HG03354 (cell line): ENCODE measurements around the gene PAPPA2.

Experiments
- ATAC-seq: cut with Tn5 transposase; IDR thresholded peaks from one replicate; pipeline ENCODE4 v1.9.1; 2021; ENCODE audit warnings: mild to moderate bottlenecking; ENCODE audit not compliant: unreplicated experiment, poor library complexity, severe bottlenecking

The PAPPA2 gene

DNA sequence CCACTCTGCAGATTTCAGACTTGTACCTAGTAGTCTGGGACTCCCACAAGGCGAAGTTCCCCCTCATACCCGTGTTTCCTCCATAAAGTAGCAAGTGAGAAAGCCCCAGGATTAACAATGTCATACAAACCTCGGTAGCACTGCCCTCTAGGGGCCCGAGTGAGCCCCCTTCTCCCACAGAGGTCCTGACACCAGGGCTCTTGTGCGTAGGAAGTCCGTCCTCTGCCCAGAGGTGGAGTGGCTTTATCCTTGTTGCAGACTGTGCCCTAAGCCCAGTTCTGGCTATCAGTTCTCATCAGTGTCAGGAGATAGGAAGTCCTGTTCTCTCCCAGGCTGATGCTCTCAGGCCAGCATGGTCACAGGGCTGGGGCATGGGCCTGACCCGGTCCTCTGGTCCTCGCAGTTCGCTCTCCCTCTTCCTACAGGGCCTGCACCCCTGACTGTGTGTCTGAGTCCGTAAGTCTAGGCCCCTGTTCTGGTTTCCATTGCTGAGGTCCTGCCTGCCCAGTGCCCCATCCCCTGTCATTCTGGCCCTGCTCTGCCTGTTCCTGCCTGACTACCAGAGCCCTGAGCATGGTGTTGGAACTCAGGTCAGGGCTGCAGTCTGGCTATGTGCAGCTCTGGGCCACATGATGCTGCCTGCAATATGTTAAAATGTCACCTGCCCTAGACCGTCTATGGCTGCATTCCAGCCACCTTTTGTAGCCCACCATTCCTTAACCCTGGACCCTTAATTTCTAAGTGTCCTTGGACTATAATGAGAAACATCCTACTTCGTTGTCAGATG, 416.0 kb downstream of the PAPPA2 start:
- no peak for ATAC-seq

DNA sequence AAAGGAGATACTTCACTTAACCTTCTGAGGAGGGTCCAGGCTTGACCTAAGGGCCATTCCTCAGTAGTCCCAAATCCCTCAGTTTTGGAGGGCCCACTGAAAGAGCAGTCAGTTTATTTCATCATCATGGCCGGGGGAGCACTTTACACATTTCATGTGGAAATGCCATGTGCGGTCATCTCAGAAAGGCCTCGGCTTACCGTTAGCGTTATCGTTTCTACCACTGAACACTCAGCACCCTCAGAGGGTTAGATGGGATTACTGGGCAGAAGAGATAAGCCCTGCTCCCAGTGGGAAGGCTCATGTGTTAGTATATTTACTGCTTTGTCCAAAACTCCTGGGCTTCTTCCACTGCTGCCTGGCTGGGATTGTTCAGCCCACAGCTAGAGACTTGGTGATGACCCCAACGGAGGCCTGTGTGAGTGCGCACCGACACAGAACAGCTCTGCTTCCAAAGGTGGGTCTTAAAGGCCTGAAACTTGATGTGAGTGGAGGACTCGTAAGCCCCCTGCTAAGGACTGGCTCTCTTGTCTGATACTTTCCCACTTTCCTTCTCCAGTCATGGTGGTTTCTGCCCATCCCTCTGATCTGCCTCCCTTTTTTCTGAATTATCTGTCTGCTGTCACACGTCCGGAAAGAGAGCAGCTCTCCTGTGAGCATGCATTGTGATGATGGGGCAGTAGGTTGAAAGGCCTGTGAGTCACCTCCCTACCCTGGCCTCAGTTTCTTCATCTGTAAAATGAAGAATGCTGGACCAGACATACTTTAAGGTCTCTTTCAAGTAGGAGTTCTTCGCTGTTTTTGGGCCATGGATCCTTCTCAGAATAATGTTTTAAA, 417.0 kb downstream of the PAPPA2 start:
- ATAC-seq, result no peak

DNA sequence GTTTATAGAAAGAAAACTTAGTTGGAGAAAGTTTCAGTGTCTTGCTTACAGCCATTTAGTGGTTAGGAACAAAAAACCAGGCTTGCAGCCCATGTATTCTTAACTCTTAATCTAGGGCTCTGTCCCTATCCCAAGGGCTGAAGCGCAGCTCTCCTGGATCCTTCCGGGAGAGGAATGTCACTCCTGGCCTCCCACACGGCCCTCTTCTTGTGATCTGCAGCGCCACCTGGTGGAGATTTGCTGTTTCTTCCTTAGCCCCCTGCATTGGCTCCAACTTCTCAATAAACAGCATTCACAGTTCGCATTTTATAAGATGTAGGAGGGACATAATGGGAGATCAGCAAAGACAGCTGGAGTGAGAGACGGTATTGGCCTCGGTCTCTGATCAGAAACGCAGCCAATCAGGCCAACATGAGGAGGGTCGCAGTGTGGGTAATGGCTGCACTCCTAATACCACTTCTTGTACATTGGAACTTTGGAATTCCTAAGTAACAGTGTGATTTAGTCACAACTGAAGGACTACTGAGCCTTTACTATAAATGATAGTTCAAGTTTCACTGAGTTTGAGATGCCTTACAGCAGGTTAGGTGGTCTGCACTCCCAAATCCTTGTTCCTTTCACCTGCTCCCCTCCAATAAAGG, 418.1 kb downstream of the PAPPA2 start:
- ATAC-seq, result peak; percentile 67

DNA sequence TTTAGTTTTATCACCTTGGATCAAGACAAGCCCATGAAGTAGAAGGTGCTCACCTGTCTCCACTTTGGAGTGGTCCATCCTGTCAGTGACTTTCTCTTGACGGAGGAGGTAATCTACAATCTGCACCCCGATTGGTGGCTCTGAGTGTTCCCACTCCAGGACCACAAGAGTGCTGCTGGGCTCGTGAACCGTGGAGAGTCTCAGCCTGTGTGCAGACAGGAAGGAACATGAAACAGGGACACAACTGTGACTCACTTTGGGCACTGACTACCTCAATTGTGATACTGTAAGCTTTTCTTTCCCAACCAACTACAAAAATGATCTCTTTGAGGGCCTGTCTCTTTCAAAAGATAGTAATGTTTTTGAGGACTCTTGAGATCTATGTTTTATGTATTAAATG, 421.3 kb downstream of the PAPPA2 start:
- no peak for ATAC-seq

DNA sequence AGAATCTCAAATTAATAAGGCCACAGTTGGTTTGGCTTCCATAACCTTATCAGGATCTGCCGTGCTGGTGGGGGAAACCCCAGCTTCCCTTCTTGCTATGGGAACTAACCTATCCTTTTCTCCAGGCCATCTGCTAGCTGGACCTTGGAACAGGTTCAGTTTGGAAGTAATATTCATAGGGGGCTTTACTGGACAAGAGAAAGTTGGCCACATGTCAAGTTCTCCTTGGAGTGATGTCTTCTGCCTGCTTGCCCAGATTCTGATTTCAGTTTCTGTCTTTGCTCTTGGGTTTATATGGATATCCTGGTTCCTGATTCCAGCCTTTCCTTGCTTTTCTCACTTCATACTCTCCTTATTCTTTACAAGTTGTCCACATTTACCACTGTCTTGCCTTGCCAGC, 421.9 kb downstream of the PAPPA2 start:
- ATAC-seq, result no peak

DNA sequence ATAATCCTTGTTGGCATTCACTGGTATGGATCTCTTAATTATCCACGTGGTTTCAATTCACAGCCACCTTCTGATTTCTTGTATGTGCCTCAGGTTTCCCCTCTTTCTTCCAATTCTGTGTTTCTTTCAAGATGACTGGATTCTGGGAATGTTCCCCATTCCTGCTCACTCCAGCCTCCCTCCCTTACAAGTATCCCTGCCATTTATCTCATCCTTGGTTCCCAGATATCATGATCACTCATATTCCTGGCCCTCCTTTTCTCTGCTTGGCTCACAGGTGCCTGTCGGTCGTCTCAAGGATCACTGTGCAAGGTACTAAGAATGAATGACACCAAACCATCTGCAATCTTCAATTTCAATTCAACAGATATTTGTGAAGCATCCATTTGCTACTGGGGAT, 422.4 kb downstream of the PAPPA2 start:
- ATAC-seq, result no peak

DNA sequence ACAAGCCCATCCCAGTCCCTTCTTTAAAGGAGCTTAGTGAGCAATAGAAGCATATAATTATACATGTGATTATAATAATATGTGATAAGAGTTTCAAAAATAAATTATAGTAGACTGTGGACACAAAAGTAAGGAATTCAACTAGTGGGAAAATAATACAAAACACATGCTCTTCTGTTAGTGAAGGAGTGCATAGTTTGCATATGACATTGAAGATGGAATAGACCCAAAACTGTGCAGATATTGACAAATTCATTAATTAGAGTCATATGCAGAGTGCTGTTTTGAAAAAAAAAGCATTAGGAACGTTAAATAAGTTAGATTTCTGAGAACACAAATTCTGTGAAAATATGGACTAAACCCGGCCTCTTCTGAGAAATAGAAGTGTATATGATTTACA, 422.8 kb downstream of the PAPPA2 start:
- ATAC-seq, result no peak

DNA sequence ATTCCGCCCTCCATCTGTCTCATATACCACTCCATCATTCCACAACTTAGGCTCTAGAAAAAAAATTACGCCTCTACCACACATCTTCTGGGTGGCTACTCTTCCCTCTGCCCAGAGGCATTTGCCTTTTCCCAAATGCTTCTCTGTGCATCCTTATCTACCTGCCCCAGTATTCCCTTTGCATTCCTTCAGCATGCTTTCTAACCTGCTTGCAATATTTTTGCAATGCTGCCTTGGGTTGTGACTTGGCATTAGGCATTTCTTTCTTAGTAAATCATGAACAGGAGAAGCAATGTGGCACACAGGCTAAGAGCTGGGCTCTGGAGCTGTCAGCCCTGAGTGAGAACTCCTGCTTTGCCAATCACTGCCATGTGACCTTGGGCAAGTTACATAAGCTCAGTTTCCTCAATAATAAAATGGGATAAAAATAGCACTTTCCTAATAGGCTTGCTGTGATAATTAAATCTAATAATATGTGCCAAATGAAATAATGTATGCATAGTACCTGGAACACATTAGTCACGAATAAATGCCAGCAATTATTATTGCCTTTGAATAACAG, 425.6 kb downstream of the PAPPA2 start:
- no peak for ATAC-seq

DNA sequence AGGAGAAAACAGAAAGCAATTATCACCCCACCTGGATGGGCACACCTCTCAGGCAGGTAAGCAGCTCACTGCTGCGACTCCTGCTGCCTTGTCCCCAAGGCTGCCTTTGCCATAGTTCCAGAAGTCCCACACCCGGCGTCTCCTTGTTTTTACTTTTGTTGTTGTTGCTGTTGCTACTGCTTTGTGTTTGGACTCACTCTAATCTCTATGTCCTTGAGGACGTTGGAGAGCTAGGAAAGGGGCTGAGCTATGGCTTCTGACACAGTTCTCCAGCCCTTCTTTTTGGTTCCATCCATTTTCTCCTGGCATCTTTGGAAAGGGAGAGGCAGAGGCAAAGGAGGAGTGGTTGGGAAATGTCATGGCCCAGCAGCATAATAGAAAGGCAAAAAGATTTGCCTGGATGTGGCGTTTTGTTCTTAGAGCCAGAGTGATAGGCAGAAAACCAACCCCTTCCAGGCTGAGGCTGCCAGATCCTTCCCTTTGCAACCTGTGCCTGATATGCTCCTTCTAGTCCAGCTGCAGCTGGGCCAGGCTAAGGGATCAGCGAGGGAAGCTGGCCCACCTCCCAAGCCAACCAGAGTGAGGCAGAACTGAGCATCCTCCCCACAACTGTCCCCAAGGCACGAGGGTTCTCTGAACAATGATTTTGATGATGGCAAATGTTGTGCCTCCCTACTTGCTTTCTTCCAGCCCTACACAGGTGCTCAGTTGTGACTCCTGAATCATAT, 430.8 kb downstream of the PAPPA2 start:
- ATAC-seq, result no peak

DNA sequence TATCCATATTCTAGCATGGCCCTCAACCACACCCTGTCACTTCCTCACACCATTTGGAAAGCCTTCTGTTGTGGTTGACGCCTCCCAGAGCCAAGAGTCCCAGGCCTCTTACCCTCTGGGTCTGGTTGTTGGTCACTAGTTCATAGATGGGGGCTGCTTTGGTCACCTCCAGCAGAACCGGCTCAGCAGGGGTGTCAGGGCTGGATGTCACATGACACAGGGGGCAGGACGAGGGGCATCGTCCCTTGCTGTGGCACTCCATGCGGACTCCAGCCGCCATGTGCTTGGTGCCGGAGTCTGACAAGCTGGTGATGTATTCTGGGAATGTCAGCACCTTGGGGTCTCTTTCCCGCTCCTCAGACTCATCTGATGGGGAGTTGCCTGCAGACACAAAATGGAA, 431.5 kb downstream of the PAPPA2 start:
- no peak for ATAC-seq
